Large intestine (tissue), 3 donors: ENCODE data around the gene COL5A1. TPM values are rescaled to one million over a fixed set of nuclear protein-coding genes. Genes with fewer than 3 reads are reported as not detected.

ENCODE experiments used
- DNase-seq, 2 donors: peaks; one replicate each; pipeline versions ENCODE4 v3.0.0 to v3.0.0-alpha.2; 2013
- H3K27ac ChIP-seq: one replicate; pipeline ENCODE4 v1.5.1; 2013; ENCODE audit warnings: low read length
- H3K27me3 ChIP-seq: 2 replicates; pipeline ENCODE4 v1.6.1; 2013; ENCODE audit warnings: low read length; ENCODE audit not compliant: control insufficient read depth, insufficient read depth
- H3K36me3 ChIP-seq: 2 replicates; pipeline ENCODE4 v1.6.1; 2013; ENCODE audit warnings: low read length; ENCODE audit not compliant: control insufficient read depth, insufficient read depth
- H3K4me1 ChIP-seq: one replicate; pipeline ENCODE4 v1.6.1; 2013; ENCODE audit warnings: low read length; ENCODE audit not compliant: control insufficient read depth, insufficient read depth
- H3K4me3 ChIP-seq: one replicate; pipeline ENCODE4 v1.5.1; 2013; ENCODE audit warnings: low read length
- H3K9me3 ChIP-seq: one replicate; pipeline ENCODE4 v1.6.1; 2013; ENCODE audit warnings: mild to moderate bottlenecking, low read depth, low read length, moderate library complexity; ENCODE audit not compliant: control insufficient read depth
- WGBS: methylation state at CpG from one replicate; pipeline ENCODE4 v1.1.5; 2013; ENCODE audit warnings: low lambda C conversion rate; ENCODE audit not compliant: insufficient coverage; 5-methylcytosine and 5-hydroxymethylcytosine counted together
- polyA plus RNA-seq: library from polyadenylated mRNA; unstranded; fragments of 120-200 nt; gene quantifications from one replicate; pipeline ENCODE4 v1.2.1, GENCODE V29; 2013

Gene COL5A1
- polyA plus RNA-seq, 1 donor = 79.9 TPM

- no peak for DNase-seq
- Histone ChIP-seq H3K27ac (no peak overlapping the region), H3K4me1 (no peaks in the 10 kb centered on the region), H3K36me3 (peaks cover 39% of the 10 kb centered on the region), H3K9me3 (no peaks in the 10 kb centered on the region), H3K4me3 (no peak overlapping the region), H3K27me3 (no peaks in the 10 kb centered on the region)
- no CpG with 5 or more reads among the region's 16 CpGs for WGBS
Observed at GRCh38 chr9:134816264-134816663, 174.7 kb downstream of the COL5A1 start.

DNA sequence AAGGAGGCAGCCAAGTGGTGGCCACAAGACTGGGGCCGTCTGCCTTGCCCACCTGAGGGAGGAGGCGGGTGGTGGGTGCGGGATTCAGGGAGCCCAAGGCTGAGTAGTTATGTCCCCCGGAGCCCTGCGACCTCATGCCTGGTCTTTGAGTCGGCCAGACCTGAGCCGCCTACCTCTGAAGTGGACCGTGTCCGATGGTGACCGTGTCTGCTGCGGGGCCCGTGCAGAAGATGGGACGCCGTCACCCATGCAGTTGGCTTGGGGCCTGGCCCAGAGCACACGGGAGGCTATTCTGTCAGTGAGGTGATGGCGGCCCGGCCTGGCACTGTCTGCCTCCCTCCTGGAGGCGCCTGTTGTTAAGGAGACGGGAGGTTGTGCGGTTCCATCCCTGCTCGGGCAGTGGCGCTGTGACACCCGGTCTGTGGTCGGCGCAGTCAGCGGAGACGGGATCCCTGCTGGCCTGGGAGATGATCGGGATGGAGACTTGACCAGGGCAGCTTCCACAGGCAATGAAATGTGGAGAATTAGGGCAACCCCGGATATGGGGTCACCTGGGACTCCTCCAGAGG is 176.5 kb downstream of the COL5A1 start:
- H3K27me3 ChIP-seq = no peaks in the 10 kb centered on the region
- no CpG with 5 or more reads among the region's 29 CpGs for WGBS
- no peak overlapping the region for H3K27ac ChIP-seq
- H3K9me3 ChIP-seq = no peaks in the 10 kb centered on the region
- no peaks in the 10 kb centered on the region for H3K4me1 ChIP-seq
- no peak overlapping the region for H3K4me3 ChIP-seq
- H3K36me3 ChIP-seq = peaks cover 38% of the 10 kb centered on the region
- no peak for DNase-seq

- Histone ChIP-seq H3K9me3 (no peaks in the 10 kb centered on the region), H3K4me3 (no peak overlapping the region), H3K27me3 (no peaks in the 10 kb centered on the region), H3K36me3 (peaks cover 38% of the 10 kb centered on the region), H3K4me1 (no peaks in the 10 kb centered on the region), H3K27ac (no peak overlapping the region)
- no peak for DNase-seq
- WGBS = no CpG with 5 or more reads among the region's 16 CpGs
Observed at GRCh38 chr9:134818591-134818990, 177.0 kb downstream of the COL5A1 start.

GRCh38 chr9:134820901-134821300 is 179.3 kb downstream of the COL5A1 start:
- Histone ChIP-seq H3K27ac (no peak overlapping the region), H3K36me3 (peaks cover 35% of the 10 kb centered on the region), H3K9me3 (no peaks in the 10 kb centered on the region), H3K4me1 (no peaks in the 10 kb centered on the region), H3K4me3 (no peak overlapping the region), H3K27me3 (no peaks in the 10 kb centered on the region)
- WGBS = no CpG with 5 or more reads among the region's 13 CpGs
- no peak for DNase-seq

GRCh38 chr9:134822541-134822940 is 180.9 kb downstream of the COL5A1 start:
- no peak overlapping the region for H3K27ac ChIP-seq
- no CpG with 5 or more reads among the region's 14 CpGs for WGBS
- H3K4me3 ChIP-seq = no peak overlapping the region
- no peak for DNase-seq
- H3K9me3 ChIP-seq = no peaks in the 10 kb centered on the region
- H3K27me3 ChIP-seq = no peaks in the 10 kb centered on the region
- H3K4me1 ChIP-seq = no peaks in the 10 kb centered on the region
- peaks cover 23% of the 10 kb centered on the region for H3K36me3 ChIP-seq

GRCh38 chr9:134823623-134824022 is 182.0 kb downstream of the COL5A1 start:
- no CpG with 5 or more reads among the region's 7 CpGs for WGBS
- peaks cover 27% of the 10 kb centered on the region for H3K36me3 ChIP-seq

DNA sequence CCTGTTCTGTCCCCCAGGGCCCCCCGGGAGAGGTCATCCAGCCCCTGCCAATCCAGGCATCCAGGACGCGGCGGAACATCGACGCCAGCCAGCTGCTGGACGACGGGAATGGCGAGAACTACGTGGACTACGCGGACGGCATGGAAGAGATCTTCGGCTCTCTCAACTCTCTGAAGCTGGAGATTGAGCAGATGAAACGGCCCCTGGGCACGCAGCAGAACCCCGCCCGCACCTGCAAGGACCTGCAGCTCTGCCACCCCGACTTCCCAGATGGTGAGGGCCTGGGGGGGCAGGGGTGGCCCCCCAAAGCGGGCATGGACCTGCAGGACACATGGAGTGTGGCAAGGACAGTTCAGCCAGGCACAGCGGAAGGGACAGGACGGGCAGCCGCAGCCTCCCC is 183.0 kb downstream of the COL5A1 start:
- Histone ChIP-seq H3K4me3 (no peak overlapping the region), H3K9me3 (no peaks in the 10 kb centered on the region), H3K27me3 (no peaks in the 10 kb centered on the region), H3K27ac (no peak overlapping the region), H3K4me1 (no peaks in the 10 kb centered on the region), H3K36me3 (peaks cover 22% of the 10 kb centered on the region)
- no CpG with 5 or more reads among the region's 23 CpGs for WGBS
- DNase-seq = no peak

More at GRCh38 chr9:134823623-134824022, 182.0 kb downstream of the COL5A1 start:
- DNase-seq = no peak
- H3K27ac ChIP-seq = no peak overlapping the region
- H3K9me3 ChIP-seq = no peaks in the 10 kb centered on the region
- H3K4me1 ChIP-seq = no peaks in the 10 kb centered on the region
- no peak overlapping the region for H3K4me3 ChIP-seq
- H3K27me3 ChIP-seq = no peaks in the 10 kb centered on the region

DNA sequence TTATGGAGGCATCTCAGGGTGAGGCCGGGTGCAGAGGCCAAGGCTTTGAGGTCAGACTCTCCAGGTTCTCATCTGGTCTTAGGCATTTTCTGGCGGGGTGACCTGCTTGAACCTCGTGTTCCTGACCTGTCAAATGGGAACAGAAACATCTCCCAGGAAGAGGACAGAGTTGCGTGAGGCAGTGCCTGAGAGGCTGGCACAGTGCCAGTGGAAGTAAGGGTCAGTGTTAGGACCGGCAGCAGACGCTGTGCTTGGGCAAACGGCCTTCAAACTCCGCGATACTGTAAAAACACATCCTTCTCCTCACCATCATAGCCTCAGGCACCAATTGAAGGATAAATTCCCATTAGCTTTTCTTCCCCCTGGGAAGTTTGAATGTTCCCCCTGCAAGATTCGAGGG is 183.4 kb downstream of the COL5A1 start:
- DNase-seq = no peak
- Histone ChIP-seq H3K27me3 (no peaks in the 10 kb centered on the region), H3K36me3 (peaks cover 19% of the 10 kb centered on the region), H3K27ac (no peak overlapping the region), H3K4me3 (no peak overlapping the region), H3K9me3 (no peaks in the 10 kb centered on the region), H3K4me1 (no peaks in the 10 kb centered on the region)
- no CpG with 5 or more reads among the region's 10 CpGs for WGBS

- no CpG with 5 or more reads among the region's 21 CpGs for WGBS
- peaks cover 14% of the 10 kb centered on the region for H3K36me3 ChIP-seq
Observed at GRCh38 chr9:134826336-134827285, 185.0 kb downstream of the COL5A1 start.

GRCh38 chr9:134827559-134827958 is 186.0 kb downstream of the COL5A1 start:
- Histone ChIP-seq H3K36me3 (peaks cover 14% of the 10 kb centered on the region), H3K4me3 (no peak overlapping the region), H3K27me3 (no peaks in the 10 kb centered on the region), H3K27ac (no peak overlapping the region), H3K9me3 (no peaks in the 10 kb centered on the region), H3K4me1 (no peaks in the 10 kb centered on the region)
- no CpG with 5 or more reads among the region's 19 CpGs for WGBS
- DNase-seq = no peak

More at GRCh38 chr9:134826336-134827285, 185.0 kb downstream of the COL5A1 start:
- Histone ChIP-seq H3K27ac (no peak overlapping the region), H3K4me1 (no peaks in the 10 kb centered on the region), H3K4me3 (no peak overlapping the region), H3K27me3 (no peaks in the 10 kb centered on the region), H3K9me3 (no peaks in the 10 kb centered on the region)
- no peak for DNase-seq
